Vagina (tissue), 2 donors: ENCODE results near the gene CAPZB. TPM values are rescaled to one million over a fixed set of nuclear protein-coding genes. Genes with fewer than 3 reads are reported as not detected.

ENCODE experiments used
- DNase-seq, 2 donors: peaks; one replicate each; pipeline ENCODE4 v3.0.0-alpha.2; 2017; ENCODE audit errors: extremely low spot score in 2 of 2
- H3K27ac ChIP-seq: fragments of 200-600 bp; sonication (generic); one replicate; pipeline ENCODE4 v1.5.1; 2019
- H3K27me3 ChIP-seq: fragments of 200-600 bp; sonication (generic); one replicate; pipeline ENCODE4 v1.5.1; 2019
- H3K36me3 ChIP-seq, 2 donors: fragments of 200-600 bp; sonication (generic); one replicate each; pipeline ENCODE4 v1.5.1; 2017 to 2019
- H3K4me1 ChIP-seq: fragments of 200-600 bp; sonication (generic); one replicate; pipeline ENCODE4 v1.5.1; 2019
- H3K4me3 ChIP-seq, 2 donors: fragments of 200-600 bp; sonication (generic); 1 replicate in 1 of 2; 2 replicates in 1 of 2; pipeline ENCODE4 v1.5.1; 2016 to 2019
- H3K9me3 ChIP-seq: fragments of 200-600 bp; sonication (generic); one replicate; pipeline ENCODE4 v1.5.1; 2019
- CTCF ChIP-seq, 3 experiments: fragments of 450-650 bp in 2 of 3; fragments of 200-600 bp in 1 of 3; sonication (generic) in 1 of 3; IDR thresholded peaks; one replicate each; pipeline ENCODE4 v1.5.1; 2017 to 2019; ENCODE audit warnings: antibody characterized with exemption in 3 of 3, mild to moderate bottlenecking in 2 of 3, moderate library complexity in 2 of 3
- POLR2A ChIP-seq, 2 donors: fragments of 450-650 bp; IDR thresholded peaks; one replicate each; pipeline ENCODE4 v1.6.1; 2017; ENCODE audit warnings: antibody characterized with exemption in 2 of 2, mild to moderate bottlenecking in 2 of 2, moderate library complexity in 2 of 2
- POLR2AphosphoS5 ChIP-seq, 2 donors: sonication (generic); formaldehyde crosslinking; IDR thresholded peaks; one replicate each; pipeline ENCODE4 v1.9.0; 2017; ENCODE audit warnings: antibody characterized with exemption in 2 of 2, mild to moderate bottlenecking in 2 of 2, low read depth in 1 of 2; ENCODE audit not compliant: insufficient read depth in 1 of 2
- intact Hi-C: fragments of 100-400 bp; cut with DNase I; formaldehyde crosslinking; loops from one replicate; pipeline ENCODE4 v1.15.1; 2023
- total RNA-seq: library from RNA; depleted of rRNA; stranded (reverse); fragments of >200 nt; gene quantifications from one replicate; pipeline ENCODE4 v1.2.3, GENCODE V29; 2016

The CAPZB gene
- total RNA-seq, 1 donor from 2014 or later = 152 TPM

- Histone ChIP-seq H3K4me1 (peaks cover 99% of the 10 kb centered on the region), H3K9me3 (no peaks in the 10 kb centered on the region), H3K36me3 (no peaks in the 10 kb centered on the region), H3K27me3 (no peaks in the 10 kb centered on the region), H3K4me3 (no peak overlapping the region), H3K27ac (peak overlapping the region; percentile 78)
- TF ChIP-seq CTCF (IDR thresholded peaks at IDR 0.05) = no peak
- no peak for TF ChIP-seq POLR2A (IDR thresholded peaks at IDR 0.05)
- TF ChIP-seq POLR2AphosphoS5 (IDR thresholded peaks at IDR 0.05; ENCODE audit: insufficient read depth in 1 of 2, low read depth in 1 of 2) = no peak
- no peak for DNase-seq
- intact Hi-C loops = loop anchor here (5.0 kb wide), 1 partner anchor 50 kb away; no protein-coding TSS in a partner anchor
Observed at GRCh38 chr1:19452221-19452663, 33.1 kb downstream of the CAPZB start.

- no peak overlapping the region for H3K4me3 ChIP-seq
- H3K27me3 ChIP-seq = no peaks in the 10 kb centered on the region
- intact Hi-C loops = loop anchor here (5.0 kb wide), 1 partner anchor 49 kb away; no protein-coding TSS in a partner anchor
- no peaks in the 10 kb centered on the region for H3K9me3 ChIP-seq
- H3K27ac ChIP-seq = peak overlapping the region; percentile 86
- TF ChIP-seq CTCF (IDR thresholded peaks at IDR 0.05) (no peak), POLR2AphosphoS5 (IDR thresholded peaks at IDR 0.05; ENCODE audit: insufficient read depth in 1 of 2, low read depth in 1 of 2) (peak; percentile 26 to 82)
- DNase-seq = no peak
- H3K4me1 ChIP-seq = peaks cover 96% of the 10 kb centered on the region
- no peaks in the 10 kb centered on the region for H3K36me3 ChIP-seq
Observed at GRCh38 chr1:19450811-19451515, 34.4 kb downstream of the CAPZB start.

GRCh38 chr1:19449454-19450228 is 35.7 kb downstream of the CAPZB start:
- Histone ChIP-seq H3K4me3 (no peak overlapping the region), H3K9me3 (no peaks in the 10 kb centered on the region), H3K27me3 (no peaks in the 10 kb centered on the region), H3K36me3 (no peaks in the 10 kb centered on the region), H3K27ac (peak overlapping the region; percentile 86), H3K4me1 (peaks cover 92% of the 10 kb centered on the region)
- TF ChIP-seq POLR2A (IDR thresholded peaks at IDR 0.05) (no peak), CTCF (IDR thresholded peaks at IDR 0.05) (no peak), POLR2AphosphoS5 (IDR thresholded peaks at IDR 0.05; ENCODE audit: insufficient read depth in 1 of 2, low read depth in 1 of 2) (no peak)
- no peak for DNase-seq
- intact Hi-C loops = loop anchor here (5.0 kb wide), 1 partner anchor 47 kb away; no protein-coding TSS in a partner anchor

GRCh38 chr1:19448491-19449439 is 36.6 kb downstream of the CAPZB start:
- Histone ChIP-seq H3K27ac (peak overlapping the region; percentile 86), H3K4me3 (no peak overlapping the region), H3K36me3 (no peaks in the 10 kb centered on the region), H3K9me3 (no peaks in the 10 kb centered on the region), H3K4me1 (peaks cover 92% of the 10 kb centered on the region), H3K27me3 (no peaks in the 10 kb centered on the region)
- no peak for DNase-seq
- TF ChIP-seq POLR2AphosphoS5 (IDR thresholded peaks at IDR 0.05; ENCODE audit: insufficient read depth in 1 of 2, low read depth in 1 of 2) (peak; percentile 39 to 89), POLR2A (IDR thresholded peaks at IDR 0.05) (no peak)
- intact Hi-C loops = no loop called here

GRCh38 chr1:19447550-19447949 is 37.8 kb downstream of the CAPZB start:
- H3K4me3 ChIP-seq = no peak overlapping the region
- H3K36me3 ChIP-seq = no peaks in the 10 kb centered on the region
- no peak for TF ChIP-seq CTCF (IDR thresholded peaks at IDR 0.05)
- no peaks in the 10 kb centered on the region for H3K9me3 ChIP-seq
- peak overlapping the region; percentile 86 for H3K27ac ChIP-seq
- DNase-seq = no peak
- H3K27me3 ChIP-seq = no peaks in the 10 kb centered on the region
- peaks cover 92% of the 10 kb centered on the region for H3K4me1 ChIP-seq
- intact Hi-C loops = no loop called here
